Heart left ventricle (tissue), 16 donors: ENCODE measurements around the gene MAMDC2. TPM values are rescaled to one million over a fixed set of nuclear protein-coding genes. Genes with fewer than 3 reads are reported as not detected.

Experiments
- ATAC-seq, 4 donors: fragments of 200-7000 bp; cut with Tn5 transposase; one replicate each; pipeline ENCODE4 v1.9.1; 2020 to 2022; ENCODE audit warnings: moderate library complexity in 4 of 4, mild to moderate bottlenecking in 3 of 4, moderate number of reproducible peaks in 1 of 4
- DNase-seq, 5 donors: peaks; one replicate each; pipeline ENCODE4 v3.0.0-alpha.2; 2020
- H3K27ac ChIP-seq, 12 donors: fragments of 200-600 bp; sonication (generic) in 4 of 12; one replicate each; pipeline versions ENCODE4 v1.5.0 to v1.8.0; 2016 to 2022; ENCODE audit warnings: mild to moderate bottlenecking in 2 of 12
- H3K27me3 ChIP-seq, 9 donors: fragments of 200-600 bp; sonication (generic) in 2 of 9; one replicate each; pipeline versions ENCODE4 v1.5.1 to v1.8.0; 2016 to 2022; ENCODE audit warnings: mild to moderate bottlenecking in 3 of 9
- H3K36me3 ChIP-seq, 9 donors: fragments of 200-600 bp; sonication (generic) in 2 of 9; one replicate each; pipeline versions ENCODE4 v1.5.0 to v1.8.0; 2018 to 2022; ENCODE audit warnings: mild to moderate bottlenecking in 2 of 9
- H3K4me1 ChIP-seq, 12 donors: fragments of 200-600 bp; sonication (generic) in 4 of 12; one replicate each; pipeline versions ENCODE4 v1.5.0 to v1.8.0; 2016 to 2022; ENCODE audit warnings: mild to moderate bottlenecking in 3 of 12
- H3K4me3 ChIP-seq, 12 donors: fragments of 200-600 bp; sonication (generic) in 4 of 12; one replicate each; pipeline versions ENCODE4 v1.5.0 to v1.8.0; 2017 to 2022; ENCODE audit warnings: mild to moderate bottlenecking in 9 of 12, moderate library complexity in 4 of 12
- H3K9me3 ChIP-seq, 12 donors: fragments of 200-600 bp; sonication (generic) in 4 of 12; one replicate each; pipeline versions ENCODE4 v1.5.0 to v1.8.0; 2016 to 2022; ENCODE audit warnings: mild to moderate bottlenecking in 1 of 12
- CTCF ChIP-seq, 12 donors: fragments of 200-600 bp; sonication (generic) in 4 of 12; IDR thresholded peaks; one replicate each; pipeline versions ENCODE4 v1.5.0 to v1.8.0; 2018 to 2022; ENCODE audit warnings: antibody characterized with exemption in 12 of 12, mild to moderate bottlenecking in 5 of 12
- POLR2A ChIP-seq, 2 donors: fragments of 450-650 bp; IDR thresholded peaks; one replicate each; pipeline ENCODE4 v1.6.1; 2017; ENCODE audit warnings: antibody characterized with exemption in 2 of 2, mild to moderate bottlenecking in 2 of 2, moderate library complexity in 2 of 2
- WGBS, 4 donors: extraction: QIAGEN DNeasy Blood & Tissue Kit in 2 of 4; methylation state at CpG; one replicate each; pipeline versions ENCODE4 v1.1.5 to v1.1.7; 2013 to 2018; 5-methylcytosine and 5-hydroxymethylcytosine counted together
- intact Hi-C, 10 donors: fragments of 100-400 bp; cut with DNase I; formaldehyde crosslinking; loops; one replicate each; pipeline versions ENCODE4 v1.11.1 to v1.14.2; 2022
- polyA plus RNA-seq, 2 donors: library from polyadenylated mRNA; stranded (reverse); fragments of 200-250 nt; gene quantifications; one replicate each; pipeline ENCODE4 v1.2.3, GENCODE V29; 2013
- total RNA-seq, 9 donors: library from RNA; depleted of rRNA in 2 of 9; stranded (reverse); fragments of >200 nt in 2 of 9; fragmentation: NEBNext Ultra II Directional in 3 of 9; extraction: Animal tissue kit (Norgen Biotek cat#: 25700) in 3 of 9; gene quantifications; one replicate each; pipeline versions ENCODE4 v1.1.0 to v1.2.4, GENCODE V29; 2016 to 2023
- donor health status: ischemic (EF 13 %, LVEDD 7.1; RV severe dilation, severe dysfunction).
- donor health status: healthy with polysubstance abuse.
- donor health status: DM: no; HTN: yes; CAD: no.
- donor health status: DM: no; HTN: no; CAD: no.
- donor health status: ischemic (EF 25% LVEDD 6.9; RV normal size, moderate dysfunction).
- donor health status: ischemic (EF 25% LVEDD 5.7; RV mildly dilated, moderate dysfunction).
- donor health status: healthy.
- donor health status: DM: yes; HTN: yes; CAD: no.
- donor health status: ischemic (EF 35%, LVEDD 5.7; RV mildly dilated, moderate dysfunction).
- donor health status: nonischemic (EF 11% LVEDD 7.7; RV severe dilation, severe dysfunction).
- donor health status: DM: yes; HTN: yes; CAD: no.
- donor health status: PGD.
- donor health status: ischemic (EF 29% LVEDD 5.4; RV normal size, mild dysfunction).
- donor health status: nonischemic (EF 23%, LVEDD 6.1; RV moderate dilation, normal function).

Gene MAMDC2
- total and polyA plus RNA-seq, 11 donors = 2.5 to 23.9 (median 5.1) TPM

GRCh38 chr9:70006306-70006705 lies 37.3 kb upstream of the MAMDC2 start:
- H3K4me1 ChIP-seq = peaks cover 0 to under 1% (median 0%) of the 10 kb centered on the region in 12 donors
- ATAC-seq (no peak), DNase-seq (no peak)
- no peak overlapping the region for H3K27ac ChIP-seq
- WGBS, 4 donors = 74 to 81% (median 77%) methylated on average over 3 of the region's 3 CpGs
- no peak overlapping the region for H3K4me3 ChIP-seq
- no peaks in the 10 kb centered on the region for H3K36me3 ChIP-seq
- peaks cover 0 to 3% (median 0%) of the 10 kb centered on the region in 12 donors for H3K9me3 ChIP-seq
- no peak for TF ChIP-seq POLR2A (IDR thresholded peaks at IDR 0.05)
- TF ChIP-seq CTCF (IDR thresholded peaks at IDR 0.05) = no peak
- H3K27me3 ChIP-seq = no peaks in the 10 kb centered on the region
- intact Hi-C loops = no loop called here

- 77 to 84% (median 81%) methylated on average over 2 of the region's 2 CpGs for WGBS, 4 donors
- intact Hi-C loops = no loop called here
- TF ChIP-seq POLR2A (IDR thresholded peaks at IDR 0.05) (no peak), CTCF (IDR thresholded peaks at IDR 0.05) (no peak)
- Histone ChIP-seq H3K27ac (no peak overlapping the region), H3K9me3 (peaks cover 0 to 3% (median 0%) of the 10 kb centered on the region in 12 donors), H3K4me1 (peaks cover 0 to 7% (median 0%) of the 10 kb centered on the region in 12 donors), H3K36me3 (no peaks in the 10 kb centered on the region), H3K4me3 (no peak overlapping the region), H3K27me3 (no peaks in the 10 kb centered on the region)
- DNase-seq (no peak), ATAC-seq (no peak)
Measured at GRCh38 chr9:70007831-70008230, 35.8 kb upstream of the MAMDC2 start.

- 51 to 57% (median 52%) methylated on average over 3 of the region's 3 CpGs for WGBS, 4 donors
- DNase-seq = no peak
- Histone ChIP-seq H3K9me3 (peaks cover 0 to 3% (median 0%) of the 10 kb centered on the region in 12 donors), H3K36me3 (no peaks in the 10 kb centered on the region), H3K4me3 (no peak overlapping the region), H3K27ac (no peak overlapping the region), H3K27me3 (no peaks in the 10 kb centered on the region), H3K4me1 (peaks cover 0 to 7% (median 0%) of the 10 kb centered on the region in 12 donors)
- intact Hi-C loops = no loop called here
- TF ChIP-seq CTCF (IDR thresholded peaks at IDR 0.05) = no peak
- no peak for TF ChIP-seq POLR2A (IDR thresholded peaks at IDR 0.05)
- ATAC-seq = no peak
Measured at GRCh38 chr9:70010015-70010414, 33.6 kb upstream of the MAMDC2 start.

- peaks cover 0 to 3% (median 0%) of the 10 kb centered on the region in 12 donors for H3K9me3 ChIP-seq
- ATAC-seq (peak in 1 of 4 donors; percentile 20), DNase-seq (no peak)
- H3K4me3 ChIP-seq = no peak overlapping the region
- H3K36me3 ChIP-seq = no peaks in the 10 kb centered on the region
- H3K27ac ChIP-seq = peak overlapping the region in 3 of 12 donors; percentile 11 to 59 (median 21)
- no peaks in the 10 kb centered on the region for H3K27me3 ChIP-seq
- TF ChIP-seq POLR2A (IDR thresholded peaks at IDR 0.05) (no peak), CTCF (IDR thresholded peaks at IDR 0.05) (no peak)
- 72 to 83% (median 79%) methylated on average over 1 of the region's 1 CpG for WGBS, 4 donors
- peaks cover 0 to 7% (median 0%) of the 10 kb centered on the region in 12 donors for H3K4me1 ChIP-seq
- intact Hi-C loops = no loop called here
Measured at GRCh38 chr9:70011366-70011765, 32.3 kb upstream of the MAMDC2 start.
